Parathyroid adenoma (tissue), 2 donors: ENCODE data around the gene TEKT5.

Source experiments
- H2AFZ ChIP-seq: fragments of 300-600 bp; sonication (generic); one replicate; pipeline ENCODE4 v1.7.0; 2017; ENCODE audit warnings: antibody characterized with exemption, mild to moderate bottlenecking
- H3K27ac ChIP-seq: fragments of 300-600 bp; sonication (generic); one replicate; pipeline ENCODE4 v1.7.0; 2017
- H3K27me3 ChIP-seq: fragments of 300-600 bp; sonication (generic); one replicate; pipeline ENCODE4 v1.7.0; 2017; ENCODE audit warnings: low read length; ENCODE audit not compliant: control insufficient read depth, insufficient read depth
- H3K36me3 ChIP-seq: fragments of 300-600 bp; sonication (generic); one replicate; pipeline ENCODE4 v1.7.0; 2017; ENCODE audit warnings: low read length; ENCODE audit not compliant: control insufficient read depth, insufficient read depth
- H3K4me1 ChIP-seq: fragments of 300-600 bp; sonication (generic); one replicate; pipeline ENCODE4 v1.7.0; 2017; ENCODE audit warnings: control low read depth
- H3K4me2 ChIP-seq: fragments of 300-600 bp; sonication (generic); one replicate; pipeline ENCODE4 v1.7.0; 2017; ENCODE audit warnings: low read length
- H3K4me3 ChIP-seq: fragments of 300-600 bp; sonication (generic); one replicate; pipeline ENCODE4 v1.7.0; 2017; ENCODE audit warnings: low read depth, low read length
- H3K79me2 ChIP-seq: fragments of 300-600 bp; sonication (generic); one replicate; pipeline ENCODE4 v1.7.0; 2017; ENCODE audit warnings: control low read depth
- H3K9ac ChIP-seq: fragments of 300-600 bp; sonication (generic); one replicate; pipeline ENCODE4 v1.7.0; 2017; ENCODE audit warnings: mild to moderate bottlenecking
- H3K9me3 ChIP-seq: fragments of 300-600 bp; sonication (generic); one replicate; pipeline ENCODE4 v1.7.0; 2017; ENCODE audit warnings: low read length; ENCODE audit not compliant: control insufficient read depth
- CTCF ChIP-seq: fragments of 300-600 bp; sonication (generic); IDR thresholded peaks from one replicate; pipeline ENCODE4 v1.7.0; 2017; ENCODE audit warnings: antibody characterized with exemption, mild to moderate bottlenecking
- donor health status: primary hyperparathyroidism.

Gene TEKT5

GRCh38 chr16:10617662-10618420 lies 76.9 kb downstream of the TEKT5 start:
- peak overlapping the region; percentile 93 for H2AFZ ChIP-seq
- H3K4me2 ChIP-seq = no peak overlapping the region
- no peak overlapping the region for H3K9ac ChIP-seq
- H3K9me3 ChIP-seq = no peaks in the 10 kb centered on the region
- H3K27me3 ChIP-seq = no peaks in the 10 kb centered on the region
- TF ChIP-seq CTCF = no peak
- H3K36me3 ChIP-seq = no peaks in the 10 kb centered on the region
- H3K4me3 ChIP-seq = no peak overlapping the region
- H3K27ac ChIP-seq = no peak overlapping the region
- H3K79me2 ChIP-seq = no peaks in the 10 kb centered on the region
- peaks cover 11% of the 10 kb centered on the region for H3K4me1 ChIP-seq

DNA sequence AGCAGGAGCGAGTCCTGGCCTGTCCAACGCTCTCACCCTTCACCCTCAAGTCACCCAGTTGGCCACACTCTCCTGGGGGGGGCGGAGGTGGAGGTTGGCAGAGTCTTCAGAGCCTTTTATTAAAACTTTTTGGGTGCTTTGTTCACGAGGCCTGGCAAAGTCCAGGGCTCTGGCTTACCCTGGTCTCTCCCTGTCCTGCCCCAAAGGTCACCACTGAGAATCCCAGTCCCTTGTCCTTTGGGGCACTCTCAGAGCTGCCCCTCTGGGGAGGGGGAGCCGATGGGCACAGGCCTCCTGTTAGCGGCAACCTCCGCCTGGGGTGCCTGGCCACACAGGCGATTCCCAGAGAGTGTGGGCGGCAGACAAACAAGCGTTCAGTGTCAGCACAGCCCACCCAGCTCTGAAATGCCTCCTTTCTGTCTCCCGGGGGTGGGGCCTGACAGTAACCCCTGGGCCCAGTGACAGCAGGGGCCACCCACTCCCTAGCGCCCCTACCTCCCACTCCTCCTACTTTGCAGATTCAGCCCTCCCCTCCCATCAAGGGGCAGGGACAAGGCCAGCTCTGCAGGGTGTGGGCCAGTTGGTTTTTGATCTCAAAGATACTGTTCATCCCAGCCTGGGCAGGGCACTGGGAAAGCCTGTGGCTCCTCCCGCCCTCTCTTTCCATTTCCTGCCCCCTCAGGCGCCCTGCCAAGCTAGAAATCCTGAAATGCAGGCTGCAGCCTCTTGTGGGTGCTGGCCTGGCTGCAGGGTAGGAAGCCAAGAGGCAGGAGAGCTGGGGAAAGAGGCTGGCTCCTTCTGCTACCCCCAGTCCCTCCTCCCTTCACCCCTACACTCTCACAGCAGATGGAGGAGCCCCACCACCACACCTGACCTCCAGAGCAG lies 77.7 kb downstream of the TEKT5 start:
- no peak overlapping the region for H3K4me3 ChIP-seq
- H3K27ac ChIP-seq = peak overlapping the region; percentile 59
- H3K79me2 ChIP-seq = no peaks in the 10 kb centered on the region
- H3K4me2 ChIP-seq = no peak overlapping the region
- no peaks in the 10 kb centered on the region for H3K9me3 ChIP-seq
- TF ChIP-seq CTCF = peak; percentile 17
- peak overlapping the region; percentile 93 for H2AFZ ChIP-seq
- no peaks in the 10 kb centered on the region for H3K36me3 ChIP-seq
- H3K9ac ChIP-seq = no peak overlapping the region
- no peaks in the 10 kb centered on the region for H3K27me3 ChIP-seq
- peaks cover 11% of the 10 kb centered on the region for H3K4me1 ChIP-seq

- H2AFZ ChIP-seq = peak overlapping the region; percentile 93
- no peaks in the 10 kb centered on the region for H3K79me2 ChIP-seq
- H3K27ac ChIP-seq = peak overlapping the region; percentile 59
- no peak overlapping the region for H3K9ac ChIP-seq
- H3K9me3 ChIP-seq = no peaks in the 10 kb centered on the region
- H3K4me2 ChIP-seq = no peak overlapping the region
- H3K4me3 ChIP-seq = no peak overlapping the region
- H3K4me1 ChIP-seq = peaks cover 11% of the 10 kb centered on the region
- no peaks in the 10 kb centered on the region for H3K36me3 ChIP-seq
- H3K27me3 ChIP-seq = no peaks in the 10 kb centered on the region
- no peak for TF ChIP-seq CTCF
Measured at GRCh38 chr16:10616419-10616755, 78.3 kb downstream of the TEKT5 start.

GRCh38 chr16:10614685-10615084 lies 80.0 kb downstream of the TEKT5 start:
- Histone ChIP-seq H3K4me3 (no peak overlapping the region), H3K36me3 (no peaks in the 10 kb centered on the region), H3K27ac (no peak overlapping the region), H3K9me3 (no peaks in the 10 kb centered on the region), H3K4me1 (peaks cover 11% of the 10 kb centered on the region), H3K9ac (no peak overlapping the region), H3K79me2 (no peaks in the 10 kb centered on the region), H3K27me3 (no peaks in the 10 kb centered on the region), H2AFZ (no peak overlapping the region), H3K4me2 (no peak overlapping the region)
- TF ChIP-seq CTCF = no peak
